GM19438 (cell line): ENCODE measurements around the gene SLC35F4.

Source experiments
- ATAC-seq: cut with Tn5 transposase; IDR thresholded peaks from one replicate; pipeline ENCODE4 v1.9.1; 2021; ENCODE audit warnings: low read depth; ENCODE audit not compliant: unreplicated experiment

Gene SLC35F4

GRCh38 chr14:57559576-57559975, 306.3 kb downstream of the SLC35F4 start:
- no peak for ATAC-seq

DNA sequence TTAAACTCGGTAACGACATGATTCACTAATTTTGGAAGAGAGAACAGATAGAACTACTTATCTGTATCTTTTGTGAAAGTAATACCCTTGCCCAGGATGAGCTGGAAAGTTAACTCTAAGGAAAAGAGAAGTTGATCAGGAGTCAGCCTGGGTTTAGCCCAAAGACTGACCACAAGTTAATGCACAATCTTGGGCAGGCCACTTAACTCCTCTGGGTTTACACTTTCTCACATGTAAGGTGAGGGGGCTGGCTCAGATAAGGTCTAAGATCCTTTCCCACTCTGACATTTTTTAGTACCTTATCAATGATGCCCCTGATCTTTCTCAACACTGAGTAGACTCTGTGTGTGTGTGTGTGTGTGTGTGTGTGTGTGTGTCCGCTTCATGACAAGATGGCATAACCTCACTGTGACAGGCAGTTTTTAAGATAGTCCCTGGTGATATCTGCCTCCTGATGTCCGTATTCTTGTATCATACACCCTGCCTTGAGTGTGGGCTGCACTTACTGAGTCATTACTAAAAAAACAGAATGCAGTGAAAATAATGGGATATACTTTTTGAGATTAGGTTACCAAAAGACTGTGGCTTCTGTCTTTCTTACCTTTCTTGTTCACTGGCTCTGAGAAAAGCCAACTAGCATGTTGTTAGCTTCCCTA, 316.0 kb downstream of the SLC35F4 start:
- no peak for ATAC-seq

- no peak for ATAC-seq
Observed at GRCh38 chr14:57549016-57549564, 316.8 kb downstream of the SLC35F4 start.

DNA sequence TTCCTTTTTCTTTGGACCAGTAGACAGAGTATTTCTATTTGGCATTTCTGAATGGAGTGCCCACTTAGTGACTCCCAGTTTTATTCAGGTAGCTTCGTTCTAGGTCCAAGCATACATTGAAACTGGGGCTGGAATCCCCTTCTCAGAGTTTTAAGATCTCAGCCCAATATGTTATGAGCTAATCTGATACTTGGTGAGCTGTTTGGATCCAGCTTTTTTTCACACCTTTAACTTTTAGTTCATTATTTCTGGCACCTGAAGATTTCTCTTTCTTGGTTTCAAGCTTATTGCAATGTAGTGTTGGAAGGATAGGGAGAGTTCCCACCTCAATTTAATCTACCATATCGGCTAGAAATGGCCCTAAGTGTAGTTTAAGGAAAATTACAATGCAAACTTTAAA, 318.8 kb downstream of the SLC35F4 start:
- ATAC-seq = no peak

- ATAC-seq = no peak
Observed at GRCh38 chr14:57533214-57533613, 332.7 kb downstream of the SLC35F4 start.

GRCh38 chr14:57530571-57530970, 335.3 kb downstream of the SLC35F4 start:
- ATAC-seq = no peak

DNA sequence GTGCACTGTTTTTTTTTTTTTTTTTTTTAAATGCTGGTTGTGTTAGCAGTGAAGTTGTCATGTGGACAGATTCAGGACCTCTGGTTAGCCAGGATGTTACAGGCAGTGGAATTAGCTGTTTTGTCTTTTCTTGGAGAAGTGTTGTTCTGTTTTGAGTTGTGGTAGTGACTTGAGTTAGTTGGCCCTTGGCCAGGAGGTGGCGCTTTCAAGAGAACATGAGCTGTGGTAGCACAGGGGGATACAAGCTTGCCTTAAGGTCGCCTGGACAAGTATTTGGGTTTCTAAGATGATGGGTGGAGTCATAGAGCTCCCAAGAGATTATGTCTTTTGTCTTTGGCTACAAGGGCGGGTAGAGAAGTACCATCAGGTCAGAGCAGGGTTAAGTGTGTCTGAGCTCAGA, 338.9 kb downstream of the SLC35F4 start:
- no peak for ATAC-seq

GRCh38 chr14:57519043-57519442, 346.8 kb downstream of the SLC35F4 start:
- no peak for ATAC-seq
